H1 (cell line): ENCODE results near the gene ASH1L. TPM values are rescaled to one million over a fixed set of nuclear protein-coding genes. Genes with fewer than 3 reads are reported as not detected.

Experiments used
- ATF2 ChIP-seq: IDR thresholded peaks from 2 replicates; pipeline ENCODE4 v1.6.1; 2012; ENCODE audit warnings: low read length, inconsistent platforms
- BRCA1 ChIP-seq: IDR thresholded peaks from 2 replicates; pipeline ENCODE4 v1.6.1; 2012; ENCODE audit warnings: low read depth, low read length, improper control_type of control experiment
- CBX5 ChIP-seq: fragments of 300-800, 300-1000 bp; sonication (generic); IDR thresholded peaks from 2 replicates; pipeline ENCODE4 v1.7.1; 2016; ENCODE audit warnings: antibody characterized with exemption, low read length, low read depth
- CEBPB ChIP-seq: IDR thresholded peaks from 2 replicates; pipeline ENCODE4 v1.6.1; 2012; ENCODE audit warnings: low read depth, low read length
- E2F6 ChIP-seq: IDR thresholded peaks from 2 replicates; pipeline ENCODE4 v1.6.1; 2012; ENCODE audit warnings: inconsistent platforms
- EGR1 ChIP-seq: IDR thresholded peaks from 2 replicates; pipeline ENCODE4 v1.6.1; 2011; ENCODE audit warnings: low read depth, low read length, borderline replicate concordance
- GABPA ChIP-seq: IDR thresholded peaks from 2 replicates; pipeline ENCODE4 v1.6.1; 2011; ENCODE audit warnings: mild to moderate bottlenecking, low read length, moderate library complexity, borderline replicate concordance; ENCODE audit not compliant: insufficient read depth
- HDAC6 ChIP-seq: IDR thresholded peaks from one replicate; pipeline ENCODE4 v1.7.1; 2012; ENCODE audit warnings: low read depth, mild to moderate bottlenecking, inconsistent platforms, low read length, moderate library complexity
- JUN ChIP-seq: IDR thresholded peaks from 2 replicates; pipeline ENCODE4 v1.6.1; 2011; ENCODE audit warnings: low read depth, mild to moderate bottlenecking, improper control_type of control experiment, low read length
- JUND ChIP-seq: IDR thresholded peaks from 2 replicates; pipeline ENCODE4 v1.6.1; 2011; ENCODE audit warnings: mild to moderate bottlenecking, improper control_type of control experiment, low read length
- KDM4A ChIP-seq: IDR thresholded peaks from one replicate; pipeline ENCODE4 v1.7.1; 2012; ENCODE audit warnings: low read depth, mild to moderate bottlenecking, moderate library complexity, low read length, inconsistent platforms; ENCODE audit not compliant: severe bottlenecking
- MAFK ChIP-seq: IDR thresholded peaks from 2 replicates; pipeline ENCODE4 v1.6.1; 2012; ENCODE audit warnings: low read depth, mild to moderate bottlenecking, improper control_type of control experiment, low read length
- POLR2A ChIP-seq, 2 experiments: IDR thresholded peaks; 1 replicate in 1 of 2; 2 replicates in 1 of 2; pipeline ENCODE4 v1.6.1; 2011; ENCODE audit warnings: low read depth in 2 of 2, low read length in 2 of 2, mild to moderate bottlenecking in 2 of 2; ENCODE audit errors: control extremely low read depth in 1 of 2
- SIN3A ChIP-seq, 2 experiments: IDR thresholded peaks in 1 of 2; conservative IDR thresholded peaks in 1 of 2; 2 replicates each; pipeline ENCODE4 v1.6.1; 2011 to 2012; ENCODE audit warnings: low read length in 2 of 2, improper control_type of control experiment in 1 of 2, low read depth in 1 of 2, mild to moderate bottlenecking in 1 of 2
- SRF ChIP-seq: IDR thresholded peaks from 2 replicates; pipeline ENCODE4 v1.6.1; 2011; ENCODE audit warnings: mild to moderate bottlenecking, low read depth, low read length, moderate library complexity
- TAF1 ChIP-seq: IDR thresholded peaks from 2 replicates; pipeline ENCODE4 v1.6.1; 2011; ENCODE audit warnings: mild to moderate bottlenecking, low read depth, low read length
- TAF7 ChIP-seq: optimal IDR thresholded peaks from 2 replicates; pipeline ENCODE3; 2011; ENCODE audit warnings: low read depth, mild to moderate bottlenecking, inconsistent platforms, low read length, moderate library complexity, borderline replicate concordance
- TCF12 ChIP-seq: IDR thresholded peaks from 2 replicates; pipeline ENCODE4 v1.6.1; 2011; ENCODE audit warnings: low read depth, mild to moderate bottlenecking, low read length
- TEAD4 ChIP-seq: IDR thresholded peaks from 2 replicates; pipeline ENCODE4 v1.6.1; 2012; ENCODE audit warnings: low read depth, low read length, inconsistent platforms, mixed read lengths
- polyA plus RNA-seq, 7 experiments: library from polyadenylated mRNA; depleted of rRNA in 3 of 7; stranded (reverse) in 5 of 7; unstranded in 2 of 7; fragments of >200 nt in 5 of 7; fragments of 200-250 nt in 2 of 7; gene quantifications; 1 replicate in 5 of 7; 2 replicates in 1 of 7; 4 replicates in 1 of 7; pipeline versions ENCODE4 v1.2.1 to v1.2.3, GENCODE V29; 2011 to 2013; ENCODE audit warnings: missing spikeins in 2 of 7, mixed read lengths in 2 of 7
- total RNA-seq: library from RNA; stranded (reverse); fragmentation: NEBNext Ultra II Directional; extraction: Animal tissue kit (Norgen Biotek cat#: 25700); gene quantifications from 2 replicates; pipeline ENCODE4 v1.2.1, GENCODE V29; 2021
- TF ChIP-seq, protein P1 (sequence below): IDR thresholded peaks from 2 replicates; pipeline ENCODE4 v1.6.1; 2012; ENCODE audit warnings: inconsistent platforms
- TF ChIP-seq, protein P2 (sequence below): IDR thresholded peaks from 2 replicates; pipeline ENCODE4 v1.6.1; 2011; ENCODE audit warnings: low read length, improper control_type of control experiment

Gene ASH1L
- total and polyA plus RNA-seq, 2 of the 8 experiments (the other 6 are each of a cell fraction or from before 2014, with no cell fraction given): 7.5 to 27.6 TPM

GRCh38 chr1:155322953-155323728, 239.5 kb downstream of the ASH1L start (continued):
- TF ChIP-seq, protein P1, sequence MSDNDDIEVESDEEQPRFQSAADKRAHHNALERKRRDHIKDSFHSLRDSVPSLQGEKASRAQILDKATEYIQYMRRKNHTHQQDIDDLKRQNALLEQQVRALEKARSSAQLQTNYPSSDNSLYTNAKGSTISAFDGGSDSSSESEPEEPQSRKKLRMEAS: peak; percentile 72
- TF ChIP-seq JUND: no peak
- no peak for TF ChIP-seq TCF12
- no peak for TF ChIP-seq TAF1
- no peak for TF ChIP-seq GABPA
- no peak for TF ChIP-seq POLR2A (IDR thresholded peaks at IDR 0.05; ENCODE audit: control extremely low read depth in 1 of 2, low read depth in 2 of 2, low read length in 2 of 2)
- peak; percentile 61 for TF ChIP-seq KDM4A
- TF ChIP-seq TEAD4: no peak
- TF ChIP-seq SIN3A (conservative IDR thresholded peaks at IDR 0.05 in 1 of 2, IDR thresholded peaks at IDR 0.05 in 1 of 2; ENCODE audit: low read depth in 1 of 2, low read length in 2 of 2): peak in 1 of 2 experiments; percentile 81; a peak in 1 of 4 replicates
- no peak for TF ChIP-seq SRF
- no peak for TF ChIP-seq CBX5
- TF ChIP-seq ATF2: no peak
- no peak for TF ChIP-seq TAF7
- TF ChIP-seq HDAC6: no peak
- no peak for TF ChIP-seq CEBPB
- no peak for TF ChIP-seq JUN
- TF ChIP-seq, protein P2, sequence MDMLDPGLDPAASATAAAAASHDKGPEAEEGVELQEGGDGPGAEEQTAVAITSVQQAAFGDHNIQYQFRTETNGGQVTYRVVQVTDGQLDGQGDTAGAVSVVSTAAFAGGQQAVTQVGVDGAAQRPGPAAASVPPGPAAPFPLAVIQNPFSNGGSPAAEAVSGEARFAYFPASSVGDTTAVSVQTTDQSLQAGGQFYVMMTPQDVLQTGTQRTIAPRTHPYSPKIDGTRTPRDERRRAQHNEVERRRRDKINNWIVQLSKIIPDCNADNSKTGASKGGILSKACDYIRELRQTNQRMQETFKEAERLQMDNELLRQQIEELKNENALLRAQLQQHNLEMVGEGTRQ: no peak
- no peak for TF ChIP-seq MAFK
- no peak for TF ChIP-seq BRCA1
- no peak for TF ChIP-seq EGR1
- TF ChIP-seq E2F6: peak; percentile 73
